Left ventricle myocardium inferior (tissue), 1 donor: ENCODE measurements around the gene XIRP1. TPM values are rescaled to one million over a fixed set of nuclear protein-coding genes. Genes with fewer than 3 reads are reported as not detected.
A peak's percentile ranks its signal among the peaks of the same experiment; 100 is the strongest.

Experiments
- DNase-seq: peaks from one replicate; pipeline ENCODE4 v3.0.0-alpha.2; 2020
- H3K27ac ChIP-seq: fragments of 200-600 bp; replicated peaks from 2 replicates; pipeline ENCODE4 v1.8.0; 2021
- H3K27me3 ChIP-seq: fragments of 200-600 bp; 2 replicates; pipeline ENCODE4 v1.8.0; 2021; ENCODE audit warnings: low read depth
- H3K36me3 ChIP-seq: fragments of 200-600 bp; 2 replicates; pipeline ENCODE4 v1.8.0; 2021
- H3K4me1 ChIP-seq: fragments of 200-600 bp; 2 replicates; pipeline ENCODE4 v1.8.0; 2021
- H3K4me3 ChIP-seq: fragments of 200-600 bp; 2 replicates; pipeline ENCODE4 v1.8.0; 2021; ENCODE audit warnings: mild to moderate bottlenecking, moderate library complexity
- H3K9me3 ChIP-seq: fragments of 200-600 bp; replicated peaks from 2 replicates; pipeline ENCODE4 v1.8.0; 2021
- CTCF ChIP-seq: fragments of 200-600 bp; IDR thresholded peaks from 2 replicates; pipeline ENCODE4 v1.8.0; 2021; ENCODE audit warnings: antibody characterized with exemption, mild to moderate bottlenecking, borderline replicate concordance
- intact Hi-C: fragments of 100-400 bp; cut with micrococcal nuclease; formaldehyde crosslinking; loops from one replicate; pipeline ENCODE4 v1.11.0; 2022
- total RNA-seq: library from RNA; stranded (reverse); fragmentation: NEBNext Ultra II Directional; extraction: Animal tissue kit (Norgen Biotek cat#: 25700); gene quantifications from one replicate; pipeline ENCODE4 v1.2.1, GENCODE V29; 2021
- donor health status: DM: no; HTN: yes; CAD: no; lungs with severe emphysema.

The XIRP1 gene
- total RNA-seq, 1 donor from 2014 or later = 386 TPM

DNA sequence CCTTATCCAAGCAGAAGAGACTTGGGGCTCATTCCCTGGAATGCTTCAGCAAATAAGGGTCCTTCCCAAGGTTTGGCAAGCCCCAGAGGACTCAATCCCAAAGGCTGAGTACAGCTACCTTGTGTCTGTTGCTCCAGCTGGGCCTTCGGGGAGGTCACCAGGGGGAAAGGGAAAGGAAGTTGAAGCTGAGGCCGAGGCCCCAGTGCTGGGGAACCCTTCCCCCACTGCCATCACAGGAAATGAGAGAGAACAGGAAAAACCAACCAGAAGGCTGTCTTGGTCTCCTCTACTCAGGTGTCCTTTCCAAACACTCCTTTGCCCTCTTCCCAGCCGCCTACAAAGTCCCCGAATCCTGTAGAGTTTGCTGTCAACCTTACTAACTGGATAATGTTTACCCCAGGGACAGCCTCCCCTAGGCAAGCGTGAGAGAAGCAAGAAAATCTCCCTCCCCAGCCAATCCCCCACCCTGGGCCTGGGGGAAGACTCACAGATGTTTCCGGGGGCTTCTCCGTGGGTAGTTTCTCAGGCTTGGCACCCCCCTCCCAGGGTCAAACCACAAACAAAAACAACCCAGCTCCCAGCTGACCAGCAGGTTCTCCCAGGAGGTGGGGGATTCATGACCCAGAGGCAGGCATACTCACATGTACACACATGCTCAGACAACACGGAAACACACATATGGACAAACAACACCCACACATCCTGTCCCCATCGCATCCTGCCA is 44.5 kb downstream of the XIRP1 start:
- Histone ChIP-seq H3K9me3 (no peaks in the 10 kb centered on the region), H3K4me3 (peak overlapping the region; percentile 96), H3K27ac (peak overlapping the region; percentile 100), H3K4me1 (peaks cover 92% of the 10 kb centered on the region), H3K36me3 (peaks cover 37% of the 10 kb centered on the region), H3K27me3 (no peaks in the 10 kb centered on the region)
- no peak for DNase-seq
- intact Hi-C loops = no loop called here
- no peak for TF ChIP-seq CTCF

- H3K27me3 ChIP-seq = no peaks in the 10 kb centered on the region
- no peak for TF ChIP-seq CTCF
- H3K4me1 ChIP-seq = peaks cover 92% of the 10 kb centered on the region
- peaks cover 47% of the 10 kb centered on the region for H3K36me3 ChIP-seq
- H3K4me3 ChIP-seq = peak overlapping the region; percentile 96
- H3K9me3 ChIP-seq = no peaks in the 10 kb centered on the region
- peak overlapping the region; percentile 100 for H3K27ac ChIP-seq
- intact Hi-C loops = no loop called here
- DNase-seq = peak; percentile 65
Measured at GRCh38 chr3:39146611-39147591, 45.5 kb downstream of the XIRP1 start.

DNA sequence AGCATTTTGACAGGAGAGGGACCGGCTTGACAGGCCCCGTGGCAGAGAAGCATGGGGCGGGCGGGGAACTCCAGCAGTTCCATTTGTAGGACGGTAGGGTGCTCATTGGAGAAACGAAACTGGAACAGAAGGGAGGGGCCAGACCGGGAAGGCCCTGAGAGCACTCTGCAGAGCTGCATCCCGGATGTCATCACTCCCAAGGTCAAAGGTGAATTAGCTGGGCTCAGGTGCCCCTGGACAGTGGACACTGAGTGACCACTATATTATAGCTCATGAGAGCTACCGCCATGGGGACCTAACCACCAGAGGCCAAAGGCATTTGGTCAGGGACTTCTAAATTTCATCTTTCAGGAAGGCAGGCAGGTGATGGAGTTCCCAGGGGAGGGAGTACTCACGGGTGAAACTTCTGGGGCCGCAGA is 46.3 kb downstream of the XIRP1 start:
- Histone ChIP-seq H3K27ac (peak overlapping the region; percentile 100), H3K36me3 (peaks cover 52% of the 10 kb centered on the region), H3K27me3 (no peaks in the 10 kb centered on the region), H3K4me1 (peaks cover 92% of the 10 kb centered on the region), H3K9me3 (no peaks in the 10 kb centered on the region), H3K4me3 (peak overlapping the region; percentile 96)
- TF ChIP-seq CTCF = peak; percentile 43
- intact Hi-C loops = no loop called here
- DNase-seq = no peak

- intact Hi-C loops = no loop called here
- no peak for DNase-seq
Measured at GRCh38 chr3:39144748-39145380, 47.5 kb downstream of the XIRP1 start.

More at GRCh38 chr3:39144748-39145380, 47.5 kb downstream of the XIRP1 start:
- no peak overlapping the region for H3K4me3 ChIP-seq
- no peaks in the 10 kb centered on the region for H3K9me3 ChIP-seq
- no peak overlapping the region for H3K27ac ChIP-seq
- no peaks in the 10 kb centered on the region for H3K27me3 ChIP-seq
- H3K4me1 ChIP-seq = peaks cover 92% of the 10 kb centered on the region
- H3K36me3 ChIP-seq = peaks cover 59% of the 10 kb centered on the region
- TF ChIP-seq CTCF = no peak
